Endodermal cell (in vitro differentiated cells): ENCODE results near the gene SPON2. TPM values are rescaled to one million over a fixed set of nuclear protein-coding genes. Genes with fewer than 3 reads are reported as not detected.

Source experiments
- DNase-seq: peaks from one replicate; pipeline ENCODE4 v3.0.0-alpha.2; 2017
- H3K27ac ChIP-seq: 2 replicates; pipeline ENCODE4 v1.5.1; 2013; ENCODE audit warnings: mild to moderate bottlenecking, low read depth, low read length, moderate library complexity
- H3K27me3 ChIP-seq: 2 replicates; pipeline ENCODE4 v1.6.1; 2013; ENCODE audit warnings: mild to moderate bottlenecking, low read length, moderate library complexity; ENCODE audit not compliant: insufficient read depth, control insufficient read depth, poor library complexity, severe bottlenecking
- H3K36me3 ChIP-seq: 2 replicates; pipeline ENCODE4 v1.7.0; 2013; ENCODE audit warnings: mild to moderate bottlenecking, low read length, moderate library complexity; ENCODE audit not compliant: control insufficient read depth, insufficient read depth
- H3K4me1 ChIP-seq: one replicate; pipeline ENCODE4 v1.7.0; 2013; ENCODE audit warnings: low read length; ENCODE audit not compliant: control insufficient read depth, insufficient read depth
- H3K4me3 ChIP-seq: 2 replicates; pipeline ENCODE4 v1.5.1; 2013; ENCODE audit warnings: mild to moderate bottlenecking, low read length, moderate library complexity
- H3K9ac ChIP-seq: 2 replicates; pipeline ENCODE4 v1.6.1; 2013; ENCODE audit warnings: mild to moderate bottlenecking, low read length, moderate library complexity; ENCODE audit not compliant: poor library complexity, severe bottlenecking; ENCODE audit errors: extremely low read depth
- H3K9me3 ChIP-seq: 2 replicates; pipeline ENCODE4 v1.6.1; 2013; ENCODE audit warnings: mild to moderate bottlenecking, low read length, moderate library complexity; ENCODE audit not compliant: control insufficient read depth
- H3K27ac Mint-ChIP-seq: 2 replicates; pipeline ENCODE4 v1.8.0; 2020; ENCODE audit warnings: mixed read lengths
- H3K27me3 Mint-ChIP-seq: 2 replicates; pipeline ENCODE4 v1.8.0; 2021; ENCODE audit warnings: mild to moderate bottlenecking, mixed read lengths; ENCODE audit not compliant: insufficient read depth
- H3K36me3 Mint-ChIP-seq: 2 replicates; pipeline ENCODE4 v1.8.0; 2020; ENCODE audit warnings: low read depth, mixed read lengths
- H3K4me1 Mint-ChIP-seq: 2 replicates; pipeline ENCODE4 v1.8.0; 2020; ENCODE audit warnings: mixed read lengths
- H3K4me3 Mint-ChIP-seq: 2 replicates; pipeline ENCODE4 v1.8.0; 2020; ENCODE audit warnings: mild to moderate bottlenecking, moderate library complexity, mixed read lengths
- H3K9me3 Mint-ChIP-seq: 2 replicates; pipeline ENCODE4 v1.8.0; 2020; ENCODE audit warnings: mild to moderate bottlenecking, mixed read lengths
- CTCF ChIP-seq: fragments of 200-600 bp; sonication (generic); conservative IDR thresholded peaks from 2 replicates; pipeline ENCODE4 v1.5.0; 2021; ENCODE audit warnings: antibody characterized with exemption, mild to moderate bottlenecking
- WGBS, 2 experiments: methylation state at CpG; one replicate each; pipeline versions ENCODE4 v1.1.5 to v1.1.7; 2013; ENCODE audit warnings: missing lambda C conversion rate in 2 of 2, mixed read lengths in 1 of 2; ENCODE audit not compliant: insufficient coverage in 1 of 2, insufficient read length in 1 of 2; 5-methylcytosine and 5-hydroxymethylcytosine counted together
- total RNA-seq, 2 donors: library from RNA; stranded (reverse); fragmentation: NEBNext Ultra II Directional in 1 of 2; extraction: Animal tissue kit (Norgen Biotek cat#: 25700) in 1 of 2; gene quantifications; 2 replicates in 1 of 2; 3 replicates in 1 of 2; pipeline ENCODE4 v1.2.1, GENCODE V29; 2021

SPON2 gene
- total RNA-seq, 2 donors from 2014 or later, result 1.4 to 2.6 TPM

DNA sequence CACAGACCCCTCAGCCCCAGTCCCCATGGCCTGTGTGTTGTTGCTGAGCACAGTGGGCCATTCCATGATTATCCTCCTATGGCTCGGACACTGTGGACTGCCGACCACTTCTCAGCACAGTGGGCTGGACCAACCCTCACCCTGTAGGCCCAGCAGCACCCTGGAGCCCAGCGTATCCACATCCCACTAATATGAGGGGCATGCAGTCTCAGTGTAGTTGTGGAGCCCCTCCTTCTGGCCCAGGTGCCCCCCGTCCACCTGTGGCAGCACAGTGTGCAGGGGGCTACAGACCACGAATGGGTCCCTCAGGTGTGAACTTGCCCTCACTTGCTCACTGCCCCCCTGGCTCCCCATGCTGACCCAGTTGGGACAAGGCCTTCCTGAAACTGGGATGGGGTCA, 7.9 kb downstream of the SPON2 start:
- Histone ChIP-seq H3K27me3 (peaks cover 43% of the 10 kb centered on the region), H3K4me3 (no peak overlapping the region), H3K36me3 (no peaks in the 10 kb centered on the region), H3K4me1 (no peaks in the 10 kb centered on the region), H3K9me3 (no peaks in the 10 kb centered on the region), H3K27ac (no peak overlapping the region), H3K9ac (no peak overlapping the region)
- no peak overlapping the region for H3K27ac Mint-ChIP-seq
- 92 to 100% methylated on average over 4 to 5 of the region's 5 CpGs for WGBS, 2 experiments
- peaks cover 2% of the 10 kb centered on the region for H3K4me1 Mint-ChIP-seq
- DNase-seq, result no peak
- H3K4me3 Mint-ChIP-seq, result no peak overlapping the region
- H3K36me3 Mint-ChIP-seq, result no peaks in the 10 kb centered on the region
- H3K9me3 Mint-ChIP-seq, result peaks cover 1% of the 10 kb centered on the region
- H3K27me3 Mint-ChIP-seq, result peaks cover 53% of the 10 kb centered on the region
- TF ChIP-seq CTCF, result no peak

DNA sequence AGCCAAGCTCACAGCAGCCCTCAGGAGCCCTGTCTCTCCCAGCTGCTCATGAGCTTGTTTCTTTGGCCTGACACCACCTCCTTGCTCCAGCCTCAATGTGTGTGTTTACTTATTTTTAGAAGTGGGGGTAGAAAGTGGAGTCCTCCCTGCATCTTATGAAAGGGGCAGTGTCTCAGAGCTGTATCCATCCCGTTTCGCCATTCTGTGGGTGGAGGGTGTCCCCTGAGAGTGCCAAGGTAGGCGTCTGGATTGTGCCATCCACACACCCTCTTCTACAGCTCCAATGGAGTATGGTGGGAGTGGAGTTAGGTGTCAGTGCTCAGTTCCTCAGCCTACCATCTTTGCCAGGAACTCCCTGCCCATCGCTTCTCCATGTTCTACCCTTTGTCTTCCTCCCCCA, 8.3 kb downstream of the SPON2 start:
- Histone ChIP-seq H3K4me1 (no peaks in the 10 kb centered on the region), H3K9me3 (no peaks in the 10 kb centered on the region), H3K27ac (no peak overlapping the region), H3K36me3 (no peaks in the 10 kb centered on the region), H3K27me3 (peaks cover 39% of the 10 kb centered on the region), H3K9ac (no peak overlapping the region), H3K4me3 (no peak overlapping the region)
- TF ChIP-seq CTCF, result no peak
- peaks cover 52% of the 10 kb centered on the region for H3K27me3 Mint-ChIP-seq
- no peak overlapping the region for H3K27ac Mint-ChIP-seq
- H3K4me3 Mint-ChIP-seq, result no peak overlapping the region
- 77 to 100% methylated on average over 1 to 4 of the region's 4 CpGs for WGBS, 2 experiments
- peaks cover 1% of the 10 kb centered on the region for H3K9me3 Mint-ChIP-seq
- DNase-seq, result no peak
- peaks cover 2% of the 10 kb centered on the region for H3K4me1 Mint-ChIP-seq
- no peaks in the 10 kb centered on the region for H3K36me3 Mint-ChIP-seq

DNA sequence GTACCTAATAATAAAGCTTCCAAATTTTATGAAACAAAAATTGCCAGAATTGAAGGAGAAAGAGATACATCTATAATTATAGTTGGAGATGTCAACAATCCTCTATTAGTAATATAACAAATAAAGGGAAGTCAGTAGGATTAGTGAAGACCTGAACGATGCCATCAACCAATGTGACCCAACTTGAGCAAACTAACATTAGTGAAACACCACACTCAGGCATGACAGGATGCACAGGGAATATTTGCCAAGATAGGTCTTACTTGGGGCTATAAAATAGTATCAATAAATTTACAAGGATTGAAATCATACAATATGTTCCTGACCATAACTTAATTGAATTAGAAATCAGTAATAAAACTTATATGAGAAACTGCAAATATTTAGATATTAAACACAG, 12.0 kb downstream of the SPON2 start:
- H3K4me1 ChIP-seq, result no peaks in the 10 kb centered on the region
- no peak overlapping the region for H3K4me3 ChIP-seq
- Mint-ChIP-seq H3K4me3 (no peak overlapping the region), H3K4me1 (no peaks in the 10 kb centered on the region), H3K36me3 (no peaks in the 10 kb centered on the region), H3K9me3 (peaks cover 16% of the 10 kb centered on the region), H3K27ac (no peak overlapping the region), H3K27me3 (peaks cover 42% of the 10 kb centered on the region)
- no peak overlapping the region for H3K9ac ChIP-seq
- H3K9me3 ChIP-seq, result peaks cover 13% of the 10 kb centered on the region
- no peak overlapping the region for H3K27ac ChIP-seq
- H3K36me3 ChIP-seq, result no peaks in the 10 kb centered on the region
- H3K27me3 ChIP-seq, result peaks cover 24% of the 10 kb centered on the region
- no peak for TF ChIP-seq CTCF
- no peak for DNase-seq
- WGBS, 2 experiments, result 60 to 80% methylated on average over 1 of the region's 1 CpG
